ENCODE measurements around the gene ANKRD35.
"Not testable (repeated sequence)": the region's sequence is repeated elsewhere in the genome, so short reads cannot be mapped to it uniquely, and the experiment has no call there.

ANKRD35 gene, protein sequence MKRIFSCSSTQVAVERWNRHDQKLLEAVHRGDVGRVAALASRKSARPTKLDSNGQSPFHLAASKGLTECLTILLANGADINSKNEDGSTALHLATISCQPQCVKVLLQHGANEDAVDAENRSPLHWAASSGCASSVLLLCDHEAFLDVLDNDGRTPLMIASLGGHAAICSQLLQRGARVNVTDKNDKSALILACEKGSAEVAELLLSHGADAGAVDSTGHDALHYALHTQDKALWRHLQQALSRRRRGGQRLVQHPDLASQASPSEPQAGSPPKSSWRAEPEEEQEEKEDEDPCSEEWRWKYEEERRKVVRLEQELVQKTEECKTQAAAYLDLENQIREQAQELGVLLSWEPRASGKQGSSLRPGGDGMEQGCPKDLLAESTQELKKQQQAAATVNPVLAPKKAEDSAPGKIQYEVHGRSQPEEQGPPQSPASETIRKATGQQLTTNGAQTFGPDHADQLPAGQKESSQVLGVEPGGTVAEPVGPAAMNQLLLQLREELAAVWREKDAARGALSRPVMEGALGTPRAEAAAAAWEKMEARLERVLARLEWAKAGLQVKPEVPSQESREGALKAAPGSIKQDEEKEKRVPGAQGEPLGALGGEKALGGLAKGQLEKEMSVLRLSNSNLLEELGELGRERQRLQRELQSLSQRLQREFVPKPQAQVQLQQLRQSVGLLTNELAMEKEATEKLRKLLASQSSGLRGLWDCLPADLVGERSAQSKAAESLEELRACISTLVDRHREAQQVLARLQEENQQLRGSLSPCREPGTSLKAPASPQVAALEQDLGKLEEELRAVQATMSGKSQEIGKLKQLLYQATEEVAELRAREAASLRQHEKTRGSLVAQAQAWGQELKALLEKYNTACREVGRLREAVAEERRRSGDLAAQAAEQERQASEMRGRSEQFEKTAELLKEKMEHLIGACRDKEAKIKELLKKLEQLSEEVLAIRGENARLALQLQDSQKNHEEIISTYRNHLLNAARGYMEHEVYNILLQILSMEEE

DNA sequence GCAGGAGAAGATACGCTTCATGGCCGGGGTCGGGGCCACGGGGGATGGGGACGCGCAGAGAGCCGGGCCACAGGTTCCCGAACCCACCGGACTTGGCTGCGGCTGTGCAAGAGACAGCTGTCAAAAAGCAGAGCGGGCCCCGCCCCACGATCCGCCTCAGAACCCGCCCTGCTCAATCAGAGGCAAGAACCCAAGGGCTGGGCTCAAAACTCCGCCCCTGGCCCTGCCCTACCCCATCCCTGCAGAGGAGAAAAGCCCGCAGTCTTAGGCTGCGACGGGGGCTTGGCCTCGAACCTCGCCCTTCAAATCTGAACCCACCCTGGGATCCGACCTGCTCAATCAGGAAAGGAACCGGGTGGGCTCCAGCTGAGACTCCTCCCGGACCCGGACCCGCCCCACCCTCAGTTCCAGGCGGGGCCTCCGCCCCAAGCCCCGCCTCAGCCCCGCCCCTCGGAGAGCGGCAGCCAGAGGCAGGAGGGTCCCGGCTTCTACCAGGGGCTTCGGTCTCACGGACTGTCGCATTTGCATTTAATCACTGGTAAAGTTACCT lies at the start of gene ANKRD35:
Gene ANKRD35 (minus strand): TSS at position 129 of the 550 bp plus-strand sequence. CDS start 108 bp downstream, at position 21.
- peak; percentile 74 to 87 for DNase-seq (ENCODE audit: extremely low read depth in 1 of 2, low read depth in 1 of 2)

DNA sequence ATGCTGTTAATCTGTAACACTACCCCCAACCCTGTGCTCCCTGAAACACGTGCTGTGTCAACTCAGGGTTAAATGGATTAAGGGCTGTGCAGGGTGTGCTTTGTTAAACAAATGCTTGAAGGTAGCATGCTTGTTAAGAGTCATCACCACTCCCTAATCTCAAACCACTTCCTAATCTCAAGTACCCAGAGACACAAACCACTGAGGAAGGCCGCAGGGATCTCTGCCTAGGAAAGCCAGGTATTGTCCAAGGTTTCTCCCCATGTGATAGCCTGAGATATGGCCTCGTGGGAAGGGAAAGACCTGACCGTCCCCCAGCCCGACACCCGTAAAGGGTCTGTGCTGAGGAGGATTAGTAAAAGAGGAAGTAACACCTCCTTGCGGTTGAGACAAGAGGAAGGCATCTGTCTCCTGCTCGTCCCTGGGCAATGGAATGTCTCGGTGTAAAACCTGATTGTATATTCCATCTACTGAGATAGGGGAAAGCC lies 46.9 kb upstream of the ANKRD35 start:
- DNase-seq (ENCODE audit: extremely low read depth in 1 of 2, low read depth in 1 of 2), result not testable (repeated sequence)

DNA sequence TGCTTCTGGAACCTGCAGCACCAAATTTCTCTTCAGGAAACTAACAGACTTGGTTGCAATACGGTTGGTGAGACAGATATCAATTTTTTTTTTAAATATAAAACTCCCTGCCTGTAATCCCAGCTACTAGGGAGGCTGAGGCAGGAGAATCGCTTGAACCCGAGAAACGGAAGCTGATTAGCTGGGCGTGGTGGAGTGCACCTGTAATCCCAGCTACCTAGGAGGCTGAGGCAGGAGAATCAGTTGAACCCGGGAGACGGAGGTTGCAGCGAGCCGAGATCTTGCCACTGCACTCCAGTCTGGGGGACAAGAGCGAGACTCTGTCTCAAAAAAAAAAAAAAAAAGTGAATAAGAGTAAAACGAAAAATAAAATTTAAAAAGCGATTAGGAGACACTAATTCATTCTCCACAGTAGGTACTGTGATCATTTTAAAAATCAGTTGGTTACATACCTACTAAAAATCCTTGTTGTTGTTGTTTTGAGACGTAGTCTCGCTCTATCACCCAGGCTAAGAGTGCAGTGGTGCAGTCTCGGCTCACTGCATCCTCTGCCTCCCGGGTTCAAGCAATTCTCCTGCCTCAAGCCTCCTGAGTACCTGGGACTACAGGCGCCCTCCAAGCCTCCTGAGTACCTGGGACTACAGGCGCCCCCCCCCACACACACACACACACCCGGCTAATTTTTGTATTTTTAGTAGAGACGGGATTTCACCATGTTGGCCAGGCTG lies 42.4 kb upstream of the ANKRD35 start:
- no peak for DNase-seq (ENCODE audit: extremely low read depth in 1 of 2, low read depth in 1 of 2)

DNA sequence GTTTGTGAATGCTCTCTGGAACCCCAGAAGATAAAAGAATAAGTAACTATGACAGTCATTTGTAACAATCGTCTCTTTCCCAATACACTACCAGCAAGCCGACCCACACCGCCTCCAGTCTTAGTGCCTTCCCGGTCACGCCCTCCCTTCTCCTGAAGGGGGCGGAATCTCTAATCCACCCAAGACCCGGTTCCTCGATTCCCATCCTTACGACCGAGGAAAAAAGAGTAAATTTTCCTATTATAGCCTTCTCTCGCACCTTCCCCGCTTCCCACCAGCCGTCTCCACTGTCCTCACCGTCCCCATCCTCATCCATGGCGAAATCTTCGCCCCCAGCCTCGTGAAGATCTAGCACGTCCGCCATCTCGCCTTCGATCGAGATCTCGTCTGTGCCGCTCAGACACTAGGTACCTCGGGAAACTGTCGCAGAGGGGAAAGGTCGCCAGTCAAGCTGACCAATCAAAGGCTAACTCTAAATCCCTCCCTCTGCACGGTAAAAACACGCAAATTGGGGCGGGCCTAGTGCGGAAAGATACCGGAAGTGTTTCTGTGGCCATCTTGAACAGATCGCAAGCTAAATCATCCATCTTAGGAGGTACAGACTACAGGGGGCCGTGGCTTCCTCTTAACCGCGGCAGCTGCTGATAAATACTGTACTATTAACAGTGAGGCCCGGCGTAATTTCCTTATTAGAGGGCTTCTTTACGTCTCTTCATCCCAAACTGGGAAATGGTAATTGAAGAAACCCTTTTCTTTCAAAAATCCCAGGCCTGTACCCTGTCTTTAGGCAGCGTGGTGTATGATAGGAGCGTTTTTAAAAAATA lies 41.6 kb upstream of the ANKRD35 start, which contains the start of gene RBM8A:
Gene RBM8A (minus strand): TSS at position 422 of the 824 bp plus-strand sequence. CDS start 58 bp downstream, at position 364.
- peak; percentile 79 to 93 for DNase-seq (ENCODE audit: extremely low read depth in 1 of 2, low read depth in 1 of 2)

DNA sequence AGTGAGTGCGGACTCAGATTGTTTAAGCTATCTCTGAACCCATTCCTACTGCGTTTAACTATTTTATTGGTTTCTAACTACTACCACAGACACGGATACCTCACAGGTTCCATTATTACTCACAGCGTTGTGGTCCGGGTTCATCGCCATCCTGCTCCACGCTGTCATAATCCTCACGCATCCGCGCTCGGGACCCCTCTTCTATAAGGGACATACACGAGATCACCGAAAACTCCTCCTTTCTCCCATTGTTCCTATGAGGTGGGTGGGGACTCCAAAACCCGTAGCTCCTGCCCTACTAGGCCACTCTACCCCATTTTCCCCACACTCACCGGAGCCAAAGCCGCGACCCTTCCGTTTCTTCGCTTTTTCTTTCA lies 41.0 kb upstream of the ANKRD35 start:
- DNase-seq (ENCODE audit: extremely low read depth in 1 of 2, low read depth in 1 of 2), result peak in 1 of 2 donors; percentile 57

DNA sequence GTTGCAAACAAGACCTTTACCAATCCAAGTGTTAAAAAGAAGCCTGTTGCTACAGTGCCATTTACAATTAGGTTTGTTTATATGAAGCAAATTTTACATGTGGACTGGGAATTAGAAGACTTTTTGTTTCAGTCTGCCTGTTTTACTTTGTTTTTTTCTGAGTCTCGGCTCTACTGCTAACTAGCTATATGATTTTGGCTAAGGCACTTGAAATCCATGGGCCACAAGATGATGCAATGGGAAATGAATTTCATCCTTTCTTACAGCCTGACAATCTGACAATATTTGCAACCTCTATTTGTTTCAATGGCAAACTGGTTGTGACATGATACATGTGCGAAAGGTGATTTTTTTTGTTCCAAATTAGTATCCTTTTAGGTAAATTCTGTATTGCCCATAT lies 36.6 kb upstream of the ANKRD35 start:
- no peak for DNase-seq (ENCODE audit: extremely low read depth in 1 of 2, low read depth in 1 of 2)

DNA sequence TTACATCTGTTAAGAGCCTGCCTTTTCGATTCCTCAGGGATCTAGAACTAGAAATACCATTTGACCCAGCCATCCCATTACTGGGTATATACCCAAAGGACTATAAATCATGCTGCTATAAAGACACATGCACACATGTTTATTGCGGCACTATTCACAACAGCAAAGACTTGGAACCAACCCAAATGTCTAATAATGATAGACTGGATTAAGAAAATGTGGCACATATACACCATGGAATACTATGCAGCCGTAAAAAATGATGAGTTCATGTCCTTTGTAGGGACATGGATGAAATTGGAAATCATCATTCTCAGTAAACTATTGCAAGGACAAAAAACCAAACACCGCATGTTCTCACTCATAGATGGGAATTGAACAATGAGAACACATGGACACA lies 34.6 kb upstream of the ANKRD35 start:
- not testable (repeated sequence) for DNase-seq (ENCODE audit: extremely low read depth in 1 of 2, low read depth in 1 of 2)

DNA sequence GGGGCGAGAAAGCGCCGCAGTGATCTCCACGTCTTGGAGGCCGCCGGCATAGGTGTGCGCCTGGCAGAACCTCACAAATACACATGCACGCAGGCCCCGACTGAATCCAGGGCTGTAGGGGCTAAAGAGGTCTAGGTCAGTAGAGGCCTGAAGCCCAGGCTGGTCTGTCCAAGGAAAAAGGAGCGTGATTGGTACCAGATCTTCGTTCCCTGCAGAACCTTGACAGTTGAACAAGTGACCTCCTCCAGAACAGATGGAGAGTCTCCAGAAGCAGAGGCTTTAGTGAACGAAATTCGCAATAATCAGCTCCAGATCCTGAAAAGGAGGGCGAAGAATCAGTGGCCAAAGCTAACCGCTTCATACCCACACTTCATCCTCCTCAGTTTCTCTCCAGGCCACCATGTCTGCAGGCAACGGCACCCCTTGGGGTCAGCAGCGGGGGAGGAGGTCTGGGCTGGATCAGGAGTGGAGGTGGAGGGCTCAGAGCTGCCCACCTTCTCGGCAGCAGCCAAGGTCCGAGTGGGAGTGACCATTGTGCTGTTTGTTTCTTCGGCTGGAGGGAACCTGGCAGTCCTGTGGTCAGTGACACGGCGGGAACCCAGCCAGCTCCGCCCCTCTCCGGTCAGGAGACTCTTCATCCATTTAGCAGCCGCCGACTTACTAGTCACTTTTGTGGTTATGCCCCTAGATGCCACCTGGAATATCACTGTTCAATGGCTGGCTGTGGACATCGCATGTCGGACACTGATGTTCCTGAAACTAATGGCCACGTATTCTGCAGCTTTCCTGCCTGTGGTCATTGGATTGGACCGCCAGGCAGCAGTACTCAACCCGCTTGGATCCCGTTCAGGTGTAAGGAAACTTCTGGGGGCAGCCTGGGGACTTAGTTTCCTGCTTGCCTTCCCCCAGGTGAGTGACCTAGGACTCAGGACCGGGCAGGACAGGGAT lies 33.6 kb upstream of the ANKRD35 start:
- no peak for DNase-seq (ENCODE audit: extremely low read depth in 1 of 2, low read depth in 1 of 2)

DNA sequence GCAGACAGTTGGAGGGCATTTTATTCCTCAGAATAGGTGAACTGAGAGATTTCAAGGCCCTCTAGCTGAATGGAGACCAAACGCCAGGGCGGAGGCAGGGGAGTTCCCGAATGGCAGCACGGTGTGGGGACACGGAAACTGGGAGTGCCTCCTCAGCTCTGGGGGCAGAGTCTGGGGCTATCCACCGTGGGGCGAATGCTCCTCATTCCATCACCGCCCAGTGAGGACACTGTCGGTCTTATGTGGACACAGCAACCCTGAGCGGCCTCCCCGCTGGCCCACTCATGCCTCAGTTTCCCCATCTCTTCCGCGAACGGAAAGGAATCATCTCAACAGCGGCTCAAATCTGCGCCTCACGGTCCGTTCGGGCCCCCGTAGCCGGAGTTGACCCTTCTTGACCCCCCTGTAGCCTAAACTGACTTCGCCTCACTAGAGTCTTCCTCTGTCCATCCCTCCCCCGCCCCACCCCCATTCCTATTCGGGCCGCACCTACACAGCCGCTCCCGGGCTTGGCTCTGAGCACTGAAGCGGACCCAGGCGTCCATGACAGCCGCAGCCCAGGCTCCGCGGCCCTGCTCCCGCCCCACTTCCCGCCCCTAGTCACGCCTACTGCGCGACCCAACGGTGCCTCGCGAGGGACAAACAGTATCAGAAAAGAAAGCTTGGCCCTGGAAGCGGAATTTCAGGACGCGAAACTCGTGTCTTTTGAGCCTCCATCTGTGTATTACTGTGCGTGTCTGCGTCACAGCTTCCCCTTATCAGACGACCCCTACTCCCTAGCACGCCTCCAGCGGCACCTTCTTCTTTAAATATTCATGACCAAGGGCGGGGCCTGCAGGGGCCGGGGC lies 32.7 kb upstream of the ANKRD35 start, which contains the start of gene PEX11B:
Gene PEX11B (minus strand): TSS at position 574 of the 848 bp plus-strand sequence. CDS start 29 bp downstream, at position 545.
- DNase-seq (ENCODE audit: extremely low read depth in 1 of 2, low read depth in 1 of 2), result peak; percentile 80 to 84

DNA sequence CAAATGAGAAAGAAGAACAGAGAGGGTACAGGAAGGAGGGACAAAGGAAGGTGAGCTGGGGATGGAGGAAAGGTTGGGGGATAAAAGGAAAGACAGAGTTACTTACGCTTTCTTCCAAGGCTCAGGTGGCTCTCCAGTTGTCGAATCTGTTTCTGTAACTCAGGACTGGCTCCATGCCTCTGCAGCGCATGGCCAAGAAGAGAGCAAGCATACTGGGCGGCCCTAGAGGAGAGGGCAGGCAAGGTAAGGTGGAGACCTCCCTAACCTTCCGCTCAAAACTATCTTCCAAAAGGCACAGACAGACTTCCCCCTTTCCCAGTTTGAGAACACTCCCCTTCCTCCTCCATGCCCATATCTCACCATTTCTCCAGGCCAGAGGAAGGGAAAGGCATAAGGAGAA lies 31.9 kb upstream of the ANKRD35 start:
- DNase-seq (ENCODE audit: extremely low read depth in 1 of 2, low read depth in 1 of 2), result no peak

DNA sequence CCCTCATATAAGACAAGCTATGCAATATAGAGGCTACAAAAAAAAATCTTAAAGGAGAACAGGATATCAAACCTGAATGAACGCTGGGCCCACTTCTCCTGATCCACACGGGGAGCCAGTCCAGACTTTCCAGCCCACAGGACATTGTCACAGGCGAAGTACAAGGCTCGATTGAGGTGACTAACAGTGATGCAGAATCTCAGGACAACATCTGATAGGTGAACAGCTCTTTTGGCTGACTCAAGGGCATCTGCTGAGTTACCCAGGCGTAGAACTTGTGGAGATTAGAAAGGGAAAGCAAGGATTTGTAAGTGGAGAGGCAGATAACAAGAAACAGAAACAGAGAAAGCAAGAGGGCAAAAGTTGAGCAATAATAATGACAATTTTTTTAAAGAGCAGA lies 31.1 kb upstream of the ANKRD35 start:
- DNase-seq (ENCODE audit: extremely low read depth in 1 of 2, low read depth in 1 of 2), result no peak

DNA sequence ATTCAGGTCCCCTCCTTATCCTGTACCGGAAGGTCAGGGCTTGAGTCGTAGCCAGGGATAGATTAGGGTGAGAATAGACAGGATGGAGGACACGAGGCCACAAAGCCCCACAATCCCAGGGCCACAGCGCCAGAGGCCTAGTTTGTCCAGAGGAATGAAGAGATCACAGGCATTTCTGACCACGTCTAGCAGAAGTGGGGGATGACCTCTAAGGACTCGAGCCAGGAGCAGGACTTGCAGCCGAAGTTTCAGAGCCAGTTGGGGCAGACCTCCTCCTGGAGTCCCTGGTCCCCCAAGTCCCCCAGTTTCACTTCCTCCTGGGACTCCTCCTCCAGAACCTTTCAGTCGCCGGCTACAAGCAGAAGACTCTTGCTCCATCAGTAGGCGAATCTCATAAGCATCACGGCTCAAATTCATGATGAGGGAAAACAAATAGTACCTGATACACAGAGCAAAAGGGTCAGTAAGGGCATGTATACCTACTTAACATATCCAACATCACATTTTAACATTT lies 26.5 kb upstream of the ANKRD35 start:
- DNase-seq (ENCODE audit: extremely low read depth in 1 of 2, low read depth in 1 of 2), result no peak

DNA sequence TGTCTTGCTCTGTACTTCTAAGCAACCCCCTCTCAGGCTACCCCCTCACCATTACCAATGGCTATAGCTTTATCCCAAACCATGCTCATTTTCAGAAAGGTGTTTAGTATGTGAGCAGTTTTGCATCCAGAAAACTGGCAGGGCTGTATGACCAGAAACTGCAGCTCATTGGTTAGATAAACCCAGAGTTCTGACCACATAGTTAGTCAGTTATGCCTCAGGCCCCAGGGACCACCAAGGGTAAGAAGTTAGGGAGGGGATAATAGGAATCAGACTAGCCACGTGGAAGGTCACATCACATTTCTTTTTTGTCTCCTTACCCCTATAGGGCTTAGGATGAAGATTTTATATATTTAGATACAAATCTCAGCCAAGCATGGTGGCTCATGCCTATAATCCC lies 23.0 kb upstream of the ANKRD35 start:
- DNase-seq (ENCODE audit: extremely low read depth in 1 of 2, low read depth in 1 of 2), result no peak

DNA sequence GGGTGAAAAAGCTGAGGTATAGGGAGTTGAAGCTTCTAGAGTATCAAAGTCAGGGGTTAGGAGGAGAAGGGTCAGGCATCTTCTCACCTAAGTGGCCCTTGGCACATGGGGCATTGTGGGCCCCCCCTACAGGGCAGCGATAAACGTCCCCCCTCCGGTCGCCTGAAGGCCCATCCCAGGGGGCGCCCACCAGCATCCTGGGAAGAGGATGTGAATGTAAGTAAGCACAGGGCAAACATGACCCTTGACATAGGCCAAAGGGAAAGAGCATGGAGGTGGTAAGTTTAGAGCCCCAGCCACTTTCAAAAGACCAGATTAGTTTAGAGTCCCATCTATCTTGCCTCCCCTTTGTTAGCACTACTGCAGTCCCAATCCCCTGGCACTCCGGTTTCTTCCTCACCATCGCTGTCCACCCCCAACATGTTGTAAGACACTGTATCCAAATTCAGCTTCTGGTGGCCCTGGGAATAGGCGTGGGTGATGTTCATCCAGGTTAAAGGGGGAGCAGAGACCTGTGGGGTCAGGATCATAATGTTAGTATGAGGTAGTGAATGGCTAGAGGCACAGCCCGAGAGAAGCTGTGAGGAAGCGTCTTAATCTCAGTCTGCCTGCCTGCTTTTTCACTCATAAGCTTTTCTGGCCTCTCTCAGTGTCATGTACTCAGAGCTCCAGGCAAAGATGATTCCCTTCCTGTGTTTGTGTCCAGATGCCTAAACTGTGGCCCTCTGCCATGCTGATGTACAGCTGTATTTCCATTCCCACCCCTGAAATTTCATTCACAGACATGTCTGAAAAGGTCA lies 21.5 kb upstream of the ANKRD35 start:
- no peak for DNase-seq (ENCODE audit: extremely low read depth in 1 of 2, low read depth in 1 of 2)

DNA sequence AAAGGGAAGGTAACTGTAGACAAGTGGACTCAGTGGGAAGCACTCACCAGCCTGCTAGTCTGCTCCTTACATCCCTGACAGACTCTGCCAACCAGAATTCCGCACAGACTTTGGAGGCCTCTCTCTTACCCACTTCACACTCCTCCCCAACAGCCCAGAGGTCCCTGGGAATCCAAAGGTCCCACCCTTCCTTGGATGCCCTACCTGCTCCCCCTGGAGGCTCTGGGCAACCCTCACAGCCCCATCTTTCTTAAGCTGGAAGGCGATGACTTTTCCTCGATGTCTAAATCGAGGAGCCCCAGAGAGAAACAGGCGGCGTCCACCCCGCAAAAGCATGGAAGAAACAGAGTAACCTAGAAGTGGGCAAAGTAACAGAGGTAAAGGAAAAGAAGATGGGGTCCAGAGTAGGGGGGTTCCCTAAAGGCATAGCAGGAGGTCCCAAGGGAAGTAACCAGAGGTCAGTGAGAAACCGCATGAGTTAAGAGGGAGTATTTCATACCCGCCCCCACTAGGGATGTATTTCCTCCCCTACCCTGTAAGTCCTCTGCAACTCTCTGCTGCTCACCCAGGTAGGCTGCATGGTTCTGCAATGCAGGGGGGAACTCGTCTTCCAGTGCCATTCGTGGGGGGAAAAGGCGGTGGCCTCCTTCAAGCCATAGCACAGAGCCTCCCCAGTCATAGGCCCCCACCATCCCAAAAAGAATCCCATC lies 15.8 kb upstream of the ANKRD35 start:
- DNase-seq (ENCODE audit: extremely low read depth in 1 of 2, low read depth in 1 of 2), result no peak

DNA sequence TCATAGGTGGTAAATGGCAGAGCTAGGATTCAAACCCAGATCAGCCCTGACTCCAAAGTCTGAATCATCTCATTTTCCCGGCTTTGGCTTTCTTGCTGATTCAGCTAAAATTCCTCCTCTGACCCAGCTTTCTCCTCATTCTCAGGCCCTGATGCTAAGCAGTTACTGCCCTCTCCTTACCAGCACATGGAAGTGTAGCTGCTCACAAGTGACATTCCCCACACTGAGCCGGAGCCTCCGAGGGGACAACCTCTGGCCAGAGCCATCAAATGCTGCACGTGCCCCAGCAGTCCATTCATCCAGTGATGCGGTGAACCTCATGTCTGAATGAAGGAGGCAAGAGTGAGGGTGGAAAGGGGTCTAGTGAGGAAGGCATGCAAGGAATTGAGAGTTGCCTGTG lies 13.1 kb upstream of the ANKRD35 start:
- no peak for DNase-seq (ENCODE audit: extremely low read depth in 1 of 2, low read depth in 1 of 2)

All from stimulated activated CD8-positive, alpha-beta memory T cell treated with anti-CD3 and anti-CD28 coated beads, Interleukin-7, amount 100 ng/mL, for 48 hours (primary cell).